ENCODE measurements around the gene LSAMP. TPM values are rescaled to one million over a fixed set of nuclear protein-coding genes. Genes with fewer than 3 reads are reported as not detected.

LSAMP gene
- total RNA-seq, 1 experiment from 2014 or later: 0.15 TPM

GRCh38 chr3:116200956-116201690 is 244.2 kb downstream of the LSAMP start:
- CTCF ChIA-PET: no interaction called here
- Histone ChIP-seq H3K79me2 (ENCODE audit: low read length) (no peaks in the 10 kb centered on the region), H4K20me1 (ENCODE audit: low read length) (no peaks in the 10 kb centered on the region), H3F3A (ENCODE audit: low read length, unreplicated experiment) (no peaks in the 10 kb centered on the region), H3K9ac (ENCODE audit: low read length) (no peak overlapping the region), H3K27ac (ENCODE audit: low read length) (no peak overlapping the region), H3K4me2 (ENCODE audit: low read length) (no peak overlapping the region), H3K36me3 (ENCODE audit: low read depth, low read length) (no peaks in the 10 kb centered on the region), H3K4me1 (ENCODE audit: insufficient read depth, low read length) (no peaks in the 10 kb centered on the region), H2AFZ (ENCODE audit: low read length) (no peak overlapping the region), H3K9me2 (replicated peaks; ENCODE audit: low read length) (no peaks in the 10 kb centered on the region), H3K27me3 (ENCODE audit: low read length) (peaks cover 3% of the 10 kb centered on the region; the same call in 1 of the 2 replicates), H3K4me3 (ENCODE audit: low read length) (no peak overlapping the region), H3K9me3 (ENCODE audit: low read length) (no peaks in the 10 kb centered on the region)
- ATAC-seq (no peak), DNase-seq (no peak)
- no TSS peak for BruUV-seq (replicated peaks)
- no peak for TF ChIP-seq EZH2 (IDR thresholded peaks at IDR 0.05; ENCODE audit: low read length, unreplicated experiment)
- TF ChIP-seq EZH2phosphoT487 (IDR thresholded peaks at IDR 0.05; ENCODE audit: borderline replicate concordance, low read length): no peak
- TF ChIP-seq CTCF (conservative IDR thresholded peaks at IDR 0.05; ENCODE audit: low read depth, low read length): no peak
- intact Hi-C loops (cut with micrococcal nuclease): no loop called here
- POLR2A ChIA-PET (ENCODE audit: unreplicated experiment): no interaction called here

DNA sequence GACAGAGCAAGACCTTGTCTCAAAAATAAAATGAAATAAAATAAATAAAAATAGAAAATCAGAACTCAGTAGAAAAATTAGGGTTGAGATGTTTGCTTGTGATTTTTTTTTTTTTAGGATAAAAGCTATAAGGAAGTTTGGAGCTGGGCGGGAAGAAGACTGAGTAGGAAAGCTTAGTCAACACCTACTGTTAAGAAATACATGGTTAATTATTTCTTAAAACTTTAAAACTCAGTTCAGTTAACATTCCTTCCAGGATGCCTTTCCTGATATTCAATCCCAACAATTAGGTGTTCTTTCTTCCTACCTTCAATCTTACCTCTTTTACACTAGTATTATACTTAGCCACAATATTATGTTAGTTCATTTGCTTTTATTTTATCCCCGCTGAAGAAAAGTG is 246.2 kb downstream of the LSAMP start:
- ATAC-seq: no peak

More for the DNA sequence above, 246.2 kb downstream of the LSAMP start:
- no peak overlapping the region for H3K9ac ChIP-seq (ENCODE audit: low read length)
- no peaks in the 10 kb centered on the region for H4K20me1 ChIP-seq (ENCODE audit: low read length)
- TF ChIP-seq EZH2 (IDR thresholded peaks at IDR 0.05; ENCODE audit: low read length, unreplicated experiment): no peak
- TF ChIP-seq CTCF (conservative IDR thresholded peaks at IDR 0.05; ENCODE audit: low read depth, low read length): no peak
- TF ChIP-seq EZH2phosphoT487 (IDR thresholded peaks at IDR 0.05; ENCODE audit: borderline replicate concordance, low read length): no peak
- H3F3A ChIP-seq (ENCODE audit: low read length, unreplicated experiment): no peaks in the 10 kb centered on the region
- H3K79me2 ChIP-seq (ENCODE audit: low read length): no peaks in the 10 kb centered on the region
- intact Hi-C loops (cut with micrococcal nuclease): no loop called here
- no TSS peak for BruUV-seq (replicated peaks)
- ChIA-PET CTCF (no interaction called here), POLR2A (ENCODE audit: unreplicated experiment) (no interaction called here)
- no peak overlapping the region for H3K27ac ChIP-seq (ENCODE audit: low read length)
- H3K9me3 ChIP-seq (ENCODE audit: low read length): no peaks in the 10 kb centered on the region
- no peak for DNase-seq
- H3K4me2 ChIP-seq (ENCODE audit: low read length): no peak overlapping the region
- H3K9me2 ChIP-seq (replicated peaks; ENCODE audit: low read length): no peaks in the 10 kb centered on the region
- H3K4me3 ChIP-seq (ENCODE audit: low read length): no peak overlapping the region
- H3K27me3 ChIP-seq (ENCODE audit: low read length): peaks cover 3% of the 10 kb centered on the region; the same call in 1 of the 2 replicates
- no peaks in the 10 kb centered on the region for H3K36me3 ChIP-seq (ENCODE audit: low read depth, low read length)
- no peaks in the 10 kb centered on the region for H3K4me1 ChIP-seq (ENCODE audit: insufficient read depth, low read length)
- H2AFZ ChIP-seq (ENCODE audit: low read length): no peak overlapping the region

Measured in PC-3 (cell line).